ENCODE data around the gene PHYKPL. TPM values are rescaled to one million over a fixed set of nuclear protein-coding genes. Genes with fewer than 3 reads are reported as not detected.

PHYKPL gene
- total RNA-seq, 2 experiments from 2014 or later, result 106 to 112 TPM

DNA sequence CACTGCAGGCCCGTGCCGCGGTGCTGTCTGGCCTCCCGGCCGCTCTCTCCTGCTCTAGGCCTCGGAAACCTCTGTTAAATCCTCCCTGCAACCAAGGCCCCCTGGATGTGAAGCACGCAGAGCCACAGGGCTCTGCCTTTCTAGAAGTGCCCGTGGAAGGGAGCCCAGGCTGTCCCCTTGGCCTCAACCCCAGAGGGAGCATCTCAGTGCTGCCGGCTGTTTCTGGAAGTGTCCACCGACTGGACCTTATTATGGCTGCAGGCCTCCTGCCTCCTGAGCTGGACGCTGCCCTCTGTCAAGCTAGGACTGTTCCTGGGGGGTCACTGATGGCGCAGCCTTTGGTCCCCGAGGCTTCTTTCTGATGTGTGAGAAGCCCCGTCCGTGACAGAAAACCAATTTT, 40.4 kb upstream of the PHYKPL start:
- Mint-ChIP-seq H3K9me3 (no peaks in the 10 kb centered on the region), H3K4me1 (no peaks in the 10 kb centered on the region), H3K27me3 (no peaks in the 10 kb centered on the region), H3K36me3 (ENCODE audit: low read depth) (no peaks in the 10 kb centered on the region), H3K4me3 (no peak overlapping the region), H3K27ac (no peak overlapping the region)
- DNase-seq, result no peak
- ChIA-PET CTCF (no interaction called here), POLR2A (no interaction called here)

DNA sequence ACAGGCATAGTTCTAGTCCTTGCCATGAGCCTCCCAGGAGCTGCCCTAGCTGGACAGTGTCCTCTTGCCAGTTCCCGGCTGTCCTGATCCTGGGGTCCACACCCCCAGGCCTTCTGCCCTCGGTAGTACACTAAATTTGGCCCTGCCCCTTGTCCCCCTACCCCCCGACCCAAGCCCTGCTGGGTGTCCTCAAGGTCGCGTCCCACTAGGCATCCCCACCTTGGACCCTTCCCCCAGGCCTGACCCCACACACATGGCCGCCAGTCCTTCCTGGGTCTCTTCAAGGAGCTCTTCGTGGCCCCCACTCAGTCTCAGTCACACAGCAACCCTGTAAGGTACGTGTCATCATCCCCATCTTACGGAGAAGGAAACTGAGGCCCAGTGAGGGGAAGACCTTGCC, 40.0 kb upstream of the PHYKPL start:
- Mint-ChIP-seq H3K36me3 (ENCODE audit: low read depth) (no peaks in the 10 kb centered on the region), H3K27ac (no peak overlapping the region), H3K4me1 (no peaks in the 10 kb centered on the region), H3K4me3 (no peak overlapping the region), H3K27me3 (no peaks in the 10 kb centered on the region), H3K9me3 (no peaks in the 10 kb centered on the region)
- CTCF ChIA-PET, result no interaction called here
- no peak for DNase-seq
- POLR2A ChIA-PET, result no interaction called here

DNA sequence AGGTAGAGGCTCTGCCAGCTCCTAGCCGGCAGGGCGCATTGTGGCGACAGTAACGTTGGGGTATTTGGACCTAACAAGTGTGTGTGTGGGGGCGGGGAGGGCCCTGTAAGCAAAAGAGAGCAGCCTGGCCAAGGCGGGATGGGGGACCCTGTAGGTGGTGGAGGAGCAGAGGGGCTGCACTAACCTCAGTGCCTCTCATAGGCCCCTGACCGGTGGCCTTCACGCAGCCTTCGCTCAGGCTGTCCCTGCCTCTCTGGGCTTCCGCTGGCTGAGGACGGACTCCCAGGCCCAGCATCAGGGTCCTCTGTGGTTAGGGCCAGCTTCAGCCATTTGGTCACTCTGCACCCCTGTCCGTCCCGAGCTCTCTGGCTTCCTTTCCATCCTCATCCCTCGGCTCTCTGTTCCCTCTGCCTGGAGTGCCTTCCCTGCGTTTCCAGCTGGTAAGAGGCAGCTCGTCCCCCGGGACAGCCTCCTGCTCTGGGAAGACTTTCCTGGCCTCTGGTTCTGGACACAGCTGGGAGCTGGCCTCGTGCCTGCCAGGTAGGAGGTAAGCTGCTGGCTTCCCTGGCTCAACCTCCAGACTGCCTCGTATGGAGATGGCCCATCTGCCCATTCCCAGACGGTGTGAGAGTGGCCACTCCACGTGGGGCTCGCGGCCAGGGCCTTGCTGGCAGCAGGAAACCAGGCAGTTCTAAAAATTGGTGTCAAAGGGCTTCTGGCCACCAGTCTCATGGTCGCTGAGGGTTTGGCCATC, 39.3 kb upstream of the PHYKPL start:
- no peak overlapping the region for H3K27ac Mint-ChIP-seq
- H3K4me3 Mint-ChIP-seq, result no peak overlapping the region
- no peaks in the 10 kb centered on the region for H3K27me3 Mint-ChIP-seq
- POLR2A ChIA-PET, result no interaction called here
- H3K4me1 Mint-ChIP-seq, result no peaks in the 10 kb centered on the region
- CTCF ChIA-PET, result no interaction called here
- no peaks in the 10 kb centered on the region for H3K9me3 Mint-ChIP-seq
- no peaks in the 10 kb centered on the region for H3K36me3 Mint-ChIP-seq (ENCODE audit: low read depth)
- no peak for DNase-seq

DNA sequence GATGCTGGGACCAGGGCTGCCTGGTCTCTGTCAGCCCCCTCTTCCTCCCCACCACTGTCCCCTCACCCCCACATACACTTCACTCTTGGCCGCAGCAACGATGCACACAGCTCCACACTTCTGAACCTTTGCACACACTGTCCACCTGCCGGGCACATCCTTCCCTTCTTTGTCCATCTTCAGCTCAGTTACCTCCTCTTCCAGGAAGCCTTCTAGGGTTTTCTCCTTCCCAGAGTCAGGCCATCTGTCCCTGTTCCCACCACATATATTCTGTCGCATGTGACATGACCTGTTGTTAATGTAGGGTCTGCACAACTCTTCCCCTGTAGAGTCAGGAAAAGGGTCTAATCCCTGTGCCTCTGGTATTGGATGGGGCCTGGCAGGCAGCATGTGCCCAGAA, 38.6 kb upstream of the PHYKPL start:
- no peaks in the 10 kb centered on the region for H3K27me3 Mint-ChIP-seq
- H3K4me1 Mint-ChIP-seq, result no peaks in the 10 kb centered on the region
- ChIA-PET POLR2A (no interaction called here), CTCF (no interaction called here)
- no peak for DNase-seq
- H3K27ac Mint-ChIP-seq, result no peak overlapping the region
- no peak overlapping the region for H3K4me3 Mint-ChIP-seq
- no peaks in the 10 kb centered on the region for H3K36me3 Mint-ChIP-seq (ENCODE audit: low read depth)
- H3K9me3 Mint-ChIP-seq, result no peaks in the 10 kb centered on the region

DNA sequence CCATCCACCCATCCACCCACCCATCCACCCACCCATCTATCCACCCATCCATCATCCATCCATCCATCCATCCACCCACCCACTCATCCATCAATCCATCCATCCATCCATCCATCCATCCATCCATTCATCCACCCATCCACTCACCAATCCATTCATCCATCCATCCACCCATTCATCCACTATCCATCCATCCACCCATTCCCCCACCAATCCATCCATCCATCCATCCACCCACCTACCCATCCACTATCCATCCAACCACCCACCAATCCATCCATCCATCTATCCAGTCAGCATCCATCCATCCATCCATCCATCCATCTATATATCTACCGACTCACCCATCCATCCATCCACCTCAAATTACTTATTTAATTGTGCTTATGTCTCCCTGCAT, 36.9 kb upstream of the PHYKPL start:
- DNase-seq, result no peak
- H3K27me3 Mint-ChIP-seq, result no peaks in the 10 kb centered on the region
- no peaks in the 10 kb centered on the region for H3K36me3 Mint-ChIP-seq (ENCODE audit: low read depth)
- ChIA-PET POLR2A (no interaction called here), CTCF (no interaction called here)
- H3K4me1 Mint-ChIP-seq, result no peaks in the 10 kb centered on the region
- no peaks in the 10 kb centered on the region for H3K9me3 Mint-ChIP-seq
- no peak overlapping the region for H3K27ac Mint-ChIP-seq
- no peak overlapping the region for H3K4me3 Mint-ChIP-seq

DNA sequence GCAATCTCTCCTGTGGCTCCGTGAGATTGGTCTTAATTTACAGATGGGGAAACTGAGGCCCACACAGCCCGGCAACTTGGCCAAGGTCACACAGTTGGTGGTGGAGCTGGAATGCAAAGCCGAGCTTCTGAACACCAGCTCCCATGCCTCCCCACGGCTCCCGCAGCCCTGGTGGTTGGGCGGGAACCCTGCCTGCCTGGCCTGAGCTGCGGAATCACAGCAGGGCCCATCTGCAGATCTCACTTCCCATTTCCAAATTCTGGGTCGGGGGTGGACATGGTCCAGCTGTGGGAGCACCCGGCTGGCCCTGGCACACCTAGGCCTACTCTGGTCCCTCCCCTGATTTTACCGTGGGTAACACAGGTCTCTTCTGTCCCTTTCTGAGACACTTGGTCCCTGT, 35.3 kb upstream of the PHYKPL start:
- no peaks in the 10 kb centered on the region for H3K9me3 Mint-ChIP-seq
- ChIA-PET POLR2A (no interaction called here), CTCF (no interaction called here)
- no peak for DNase-seq
- no peaks in the 10 kb centered on the region for H3K27me3 Mint-ChIP-seq
- no peaks in the 10 kb centered on the region for H3K4me1 Mint-ChIP-seq
- H3K27ac Mint-ChIP-seq, result no peak overlapping the region
- H3K4me3 Mint-ChIP-seq, result no peak overlapping the region
- H3K36me3 Mint-ChIP-seq (ENCODE audit: low read depth), result no peaks in the 10 kb centered on the region

DNA sequence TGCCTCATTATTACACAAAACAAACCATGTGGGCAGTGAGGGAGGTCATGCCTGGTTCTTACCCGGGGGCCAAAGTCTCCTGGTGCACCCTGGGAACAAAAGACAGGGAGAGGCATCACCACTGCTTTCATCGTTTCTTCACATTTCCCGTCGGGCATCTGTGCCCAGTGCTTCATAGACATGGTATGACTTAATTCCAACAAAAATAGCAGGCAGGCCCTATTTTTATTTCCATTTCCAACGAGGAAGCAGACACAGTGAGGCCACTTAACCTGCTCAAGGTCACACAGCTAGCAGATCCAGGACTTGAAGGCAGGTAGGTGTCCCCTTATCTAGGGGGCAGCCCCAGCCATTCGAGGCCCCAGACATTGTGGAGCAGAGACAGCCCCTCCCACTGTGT, 34.6 kb upstream of the PHYKPL start:
- POLR2A ChIA-PET, result no interaction called here
- CTCF ChIA-PET, result no interaction called here
- Mint-ChIP-seq H3K27me3 (no peaks in the 10 kb centered on the region), H3K27ac (no peak overlapping the region), H3K9me3 (no peaks in the 10 kb centered on the region), H3K4me1 (no peaks in the 10 kb centered on the region), H3K4me3 (no peak overlapping the region), H3K36me3 (ENCODE audit: low read depth) (no peaks in the 10 kb centered on the region)
- no peak for DNase-seq

DNA sequence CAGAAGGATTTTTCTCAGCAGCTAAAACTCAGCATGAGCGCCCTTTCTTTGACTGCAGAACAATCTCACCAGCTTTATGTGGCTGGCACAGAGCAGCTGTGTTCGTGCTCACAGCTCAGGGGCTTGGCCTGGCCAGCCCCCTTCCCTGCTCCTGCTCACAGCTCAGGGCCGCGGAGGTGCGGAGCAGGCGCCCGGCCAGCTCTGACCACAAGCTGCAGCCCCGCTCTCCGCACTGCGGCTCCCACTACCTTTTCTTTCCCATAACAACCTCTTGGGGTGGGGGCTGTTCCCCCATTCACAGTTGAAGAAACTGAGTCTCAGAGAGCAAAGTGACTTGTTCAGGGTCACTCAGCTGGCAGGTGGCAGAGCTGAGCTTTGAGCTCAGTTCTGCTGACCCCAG, 34.0 kb upstream of the PHYKPL start:
- no peaks in the 10 kb centered on the region for H3K36me3 Mint-ChIP-seq (ENCODE audit: low read depth)
- CTCF ChIA-PET, result interaction anchor here (0.6 kb wide), 1 partner anchor 256 kb away, joined by 6 read pairs; no protein-coding TSS in a partner anchor
- no peak overlapping the region for H3K4me3 Mint-ChIP-seq
- POLR2A ChIA-PET, result no interaction called here
- H3K27me3 Mint-ChIP-seq, result no peaks in the 10 kb centered on the region
- DNase-seq, result no peak
- no peaks in the 10 kb centered on the region for H3K9me3 Mint-ChIP-seq
- no peak overlapping the region for H3K27ac Mint-ChIP-seq
- no peaks in the 10 kb centered on the region for H3K4me1 Mint-ChIP-seq

DNA sequence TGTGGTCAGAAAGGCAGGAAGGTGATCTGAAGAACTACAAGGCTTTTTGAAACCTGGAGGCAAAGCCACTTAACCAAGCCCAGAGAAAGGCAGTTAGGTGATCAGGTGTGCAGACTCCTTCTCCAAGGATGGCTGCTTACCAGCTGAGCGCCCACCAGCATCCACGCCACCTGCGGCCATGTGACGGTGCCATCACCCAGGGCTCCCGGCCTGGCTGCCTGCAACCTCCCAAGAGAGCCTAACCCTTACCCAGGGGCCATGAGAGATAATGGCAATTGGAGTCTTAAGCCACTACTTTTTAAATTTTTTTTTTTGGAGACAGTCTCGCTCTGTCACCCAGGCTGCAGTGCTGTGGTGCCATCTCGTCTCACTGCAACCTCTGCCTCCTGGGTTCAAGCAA, 33.1 kb upstream of the PHYKPL start:
- ChIA-PET CTCF (no interaction called here), POLR2A (no interaction called here)
- no peak overlapping the region for H3K27ac Mint-ChIP-seq
- no peak for DNase-seq
- no peak overlapping the region for H3K4me3 Mint-ChIP-seq
- no peaks in the 10 kb centered on the region for H3K27me3 Mint-ChIP-seq
- no peaks in the 10 kb centered on the region for H3K4me1 Mint-ChIP-seq
- H3K36me3 Mint-ChIP-seq (ENCODE audit: low read depth), result no peaks in the 10 kb centered on the region
- no peaks in the 10 kb centered on the region for H3K9me3 Mint-ChIP-seq

DNA sequence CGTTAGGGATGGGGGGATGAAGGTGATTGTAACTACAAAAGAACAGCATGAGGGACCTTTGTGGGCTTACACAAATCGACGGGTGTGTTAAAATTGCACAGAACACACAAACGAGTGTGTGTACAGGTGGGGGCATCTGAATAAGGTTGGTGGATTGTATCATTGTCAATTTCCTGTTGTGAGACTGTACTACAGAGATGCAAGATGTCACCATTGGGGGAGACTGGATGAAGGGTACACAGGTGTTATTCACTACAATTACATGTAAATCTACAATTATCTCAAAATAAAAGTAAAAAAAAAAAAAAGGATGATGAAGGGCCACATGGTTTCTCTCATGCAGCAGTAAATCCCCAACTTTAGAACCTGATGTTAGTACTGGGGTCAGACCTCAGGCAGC, 31.4 kb upstream of the PHYKPL start:
- ChIA-PET POLR2A (no interaction called here), CTCF (no interaction called here)
- H3K36me3 Mint-ChIP-seq (ENCODE audit: low read depth), result no peaks in the 10 kb centered on the region
- H3K9me3 Mint-ChIP-seq, result no peaks in the 10 kb centered on the region
- no peaks in the 10 kb centered on the region for H3K27me3 Mint-ChIP-seq
- DNase-seq, result no peak
- H3K4me1 Mint-ChIP-seq, result peaks cover 3% of the 10 kb centered on the region
- no peak overlapping the region for H3K27ac Mint-ChIP-seq
- no peak overlapping the region for H3K4me3 Mint-ChIP-seq

DNA sequence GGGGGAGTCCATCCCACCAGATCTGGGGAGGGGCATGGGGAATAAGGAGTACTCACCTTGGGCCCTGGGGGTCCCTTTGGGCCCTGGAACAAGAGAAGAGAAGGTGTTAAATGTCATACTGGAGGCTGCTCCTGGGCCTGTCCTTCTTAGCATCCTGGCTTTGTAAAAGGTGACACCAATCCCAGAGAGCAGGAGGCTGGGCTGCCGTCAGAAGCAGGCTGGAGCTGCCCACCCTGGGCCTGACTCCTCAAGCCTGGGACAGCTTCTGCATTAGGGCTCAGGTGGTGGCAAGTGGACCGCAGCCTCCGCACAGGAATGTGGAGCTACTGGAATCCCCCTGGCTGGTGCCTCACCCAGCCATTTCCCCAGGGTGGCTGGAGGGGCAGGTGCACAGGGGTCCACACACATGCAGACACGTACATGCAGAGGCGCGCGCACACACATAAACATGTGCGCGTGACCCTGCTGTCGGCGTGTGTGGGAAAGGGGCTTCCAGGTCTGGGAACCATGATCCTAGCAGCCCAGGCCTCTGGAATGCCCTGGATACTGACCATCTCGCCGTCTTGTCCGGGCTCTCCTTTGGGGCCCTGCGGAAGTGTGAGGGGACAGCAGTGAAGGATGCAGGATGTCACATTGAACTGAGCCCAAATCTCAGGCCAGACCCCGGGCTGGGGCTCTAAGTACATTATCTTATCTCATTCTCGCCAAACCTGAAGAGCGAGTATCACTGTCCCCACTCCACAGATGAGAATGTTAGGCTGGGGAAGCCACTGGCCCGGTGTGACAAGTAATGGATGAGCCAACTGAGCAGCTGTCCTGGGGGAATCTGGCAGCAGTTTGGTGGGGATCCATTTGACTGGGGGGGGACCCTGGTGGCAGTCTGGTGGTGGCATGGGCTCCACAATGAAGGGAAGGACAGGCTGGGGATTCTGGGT, 29.3 kb upstream of the PHYKPL start:
- no peak overlapping the region for H3K4me3 Mint-ChIP-seq
- H3K27ac Mint-ChIP-seq, result no peak overlapping the region
- DNase-seq, result no peak
- H3K27me3 Mint-ChIP-seq, result no peaks in the 10 kb centered on the region
- H3K9me3 Mint-ChIP-seq, result no peaks in the 10 kb centered on the region
- H3K36me3 Mint-ChIP-seq (ENCODE audit: low read depth), result no peaks in the 10 kb centered on the region
- H3K4me1 Mint-ChIP-seq, result peaks cover 3% of the 10 kb centered on the region
- POLR2A ChIA-PET, result no interaction called here
- CTCF ChIA-PET, result no interaction called here

DNA sequence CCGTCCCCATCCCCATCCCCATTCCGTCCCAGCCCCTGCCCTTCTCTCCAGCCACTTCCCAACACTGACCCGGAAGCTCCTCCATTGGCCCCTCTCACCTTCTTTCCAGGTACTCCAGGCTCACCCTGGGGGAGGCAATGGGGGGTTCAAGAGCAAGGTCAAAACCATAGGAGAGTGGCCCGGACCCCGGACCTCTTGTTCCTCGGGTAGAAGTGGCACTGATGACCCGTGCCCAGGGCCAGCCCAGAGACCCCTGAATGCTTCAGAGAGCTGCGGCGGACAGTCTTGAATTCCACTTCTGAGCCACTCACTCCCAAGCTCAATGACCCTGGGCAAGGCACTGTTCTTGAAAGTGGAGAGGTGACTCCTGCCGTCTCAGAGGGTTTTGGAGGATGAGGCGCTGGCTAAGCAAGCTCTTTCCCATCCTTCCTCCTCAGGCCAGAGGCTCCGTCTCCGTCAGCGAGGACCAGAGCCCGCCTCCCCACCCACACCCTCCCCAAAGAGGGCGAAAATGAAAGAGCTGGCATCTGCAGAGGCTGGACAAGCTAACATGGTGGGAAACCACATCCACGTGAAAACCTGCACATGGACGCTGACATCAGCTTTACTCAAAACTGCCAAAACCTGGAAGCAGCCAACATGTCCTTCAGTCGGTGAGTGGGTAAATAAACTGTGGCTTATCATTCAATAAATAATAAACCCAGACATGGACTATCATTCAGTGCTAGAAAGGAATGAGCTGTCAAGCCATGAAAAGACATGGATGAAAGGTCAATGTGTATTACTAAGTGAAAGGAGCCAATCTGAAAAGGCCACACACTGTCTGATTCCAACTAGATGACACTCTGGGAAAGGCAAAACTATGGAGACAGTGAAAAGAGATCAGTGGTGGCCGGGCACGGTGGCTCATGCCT, 27.3 kb upstream of the PHYKPL start:
- no peak overlapping the region for H3K4me3 Mint-ChIP-seq
- peaks cover 3% of the 10 kb centered on the region for H3K4me1 Mint-ChIP-seq
- H3K27me3 Mint-ChIP-seq, result no peaks in the 10 kb centered on the region
- POLR2A ChIA-PET, result no interaction called here
- no peak for DNase-seq
- H3K36me3 Mint-ChIP-seq (ENCODE audit: low read depth), result no peaks in the 10 kb centered on the region
- no peak overlapping the region for H3K27ac Mint-ChIP-seq
- CTCF ChIA-PET, result interaction anchor here (0.6 kb wide), 1 partner anchor 350 kb away, joined by 3 read pairs; no protein-coding TSS in a partner anchor
- H3K9me3 Mint-ChIP-seq, result no peaks in the 10 kb centered on the region

DNA sequence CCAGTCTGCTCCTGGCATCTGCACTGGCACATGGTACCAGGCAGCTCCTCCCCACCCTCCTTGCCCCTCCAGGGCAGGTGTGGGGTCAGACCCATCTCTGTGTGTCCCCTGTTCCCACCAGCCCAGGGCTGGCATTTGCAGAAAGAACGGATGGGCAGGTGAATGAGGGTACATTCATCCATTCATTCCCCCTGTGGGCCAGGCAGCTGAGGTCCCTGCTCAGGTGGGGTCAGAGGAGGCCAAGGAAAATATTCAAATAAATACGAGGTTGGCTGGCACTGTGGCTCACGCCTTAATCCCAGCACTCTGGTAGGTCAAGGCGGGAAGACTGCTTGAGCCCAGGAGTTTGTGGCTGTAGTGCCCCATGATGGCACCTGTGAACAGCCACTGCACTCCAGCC, 25.0 kb upstream of the PHYKPL start:
- peaks cover 3% of the 10 kb centered on the region for H3K4me1 Mint-ChIP-seq
- H3K9me3 Mint-ChIP-seq, result no peaks in the 10 kb centered on the region
- no peaks in the 10 kb centered on the region for H3K36me3 Mint-ChIP-seq (ENCODE audit: low read depth)
- CTCF ChIA-PET, result no interaction called here
- POLR2A ChIA-PET, result no interaction called here
- no peak overlapping the region for H3K27ac Mint-ChIP-seq
- H3K27me3 Mint-ChIP-seq, result no peaks in the 10 kb centered on the region
- H3K4me3 Mint-ChIP-seq, result no peak overlapping the region
- DNase-seq, result no peak

Measured in activated CD4-positive, alpha-beta memory T cell treated with anti-CD3 and anti-CD28 coated beads, Interleukin-2, amount 10 ng/mL, durations not matched to agents 7 days and 5 days (primary cell).